Left hindlimb (tissue), 1 donor: ENCODE results near the gene MUSK.
"Not testable (repeated sequence)": the region's sequence is repeated elsewhere in the genome, so short reads cannot be mapped to it uniquely, and the experiment has no call there.

Source experiments
- DNase-seq: peaks from one replicate; pipeline ENCODE4 v3.0.0-alpha.2; 2018

MUSK gene

DNA sequence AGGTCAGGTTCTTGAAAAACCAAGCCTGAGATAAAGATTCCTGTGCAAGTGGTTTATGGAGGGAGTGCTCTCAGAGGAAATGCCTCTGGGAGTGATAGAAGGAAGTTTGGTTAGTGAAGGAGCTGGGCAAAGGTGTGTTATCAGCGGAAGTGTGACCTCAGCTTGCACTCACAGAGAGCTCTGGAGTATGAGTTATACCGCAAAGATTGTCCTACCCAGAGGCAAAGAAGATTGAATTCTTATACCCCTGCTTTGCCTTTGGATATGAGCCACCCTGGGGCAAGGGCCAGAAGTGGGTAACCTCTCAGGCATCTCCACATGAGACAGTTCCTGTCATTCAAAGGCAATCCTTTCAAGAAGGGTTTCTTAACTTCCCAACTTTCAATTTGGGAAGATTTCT lies 145.6 kb downstream of the MUSK start:
- DNase-seq, result no peak

DNA sequence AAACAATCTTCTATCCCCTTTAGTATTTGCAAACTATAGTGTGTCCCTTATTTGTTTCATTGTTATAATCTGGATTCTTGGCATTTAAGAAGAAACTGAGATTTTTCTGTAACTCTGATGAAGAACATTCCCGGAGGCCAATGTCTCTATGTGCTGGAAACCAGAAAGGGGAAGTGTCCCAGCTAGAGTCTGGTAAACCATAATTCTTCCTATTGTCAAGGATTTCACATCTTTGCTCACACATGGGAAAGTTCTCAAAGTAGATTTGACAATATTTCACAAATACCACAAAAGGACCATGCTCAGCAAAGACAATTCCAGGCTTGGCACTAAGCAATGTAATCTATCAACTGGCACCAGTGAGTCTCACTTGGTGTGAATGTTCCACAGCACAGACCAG lies 146.8 kb downstream of the MUSK start:
- no peak for DNase-seq

DNA sequence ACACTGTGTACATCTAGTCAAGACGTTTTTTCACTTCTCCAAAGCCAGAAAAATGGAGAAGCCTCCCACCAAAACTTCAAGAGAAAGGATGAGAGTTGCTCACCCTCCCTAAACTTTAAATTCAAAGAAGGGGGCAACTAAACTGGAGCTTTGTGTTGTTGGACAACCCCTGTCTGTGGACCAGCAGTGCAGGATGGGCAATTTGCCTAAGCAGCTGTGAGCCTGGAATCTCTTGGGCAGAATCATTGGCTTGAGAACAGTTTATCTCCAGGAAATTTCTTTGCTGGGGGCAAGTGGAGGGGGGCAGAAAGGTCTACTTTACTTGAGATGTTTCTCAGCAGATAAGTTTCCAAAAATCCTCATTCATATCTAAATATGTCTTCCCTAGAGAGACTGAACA lies 151.8 kb downstream of the MUSK start:
- DNase-seq, result no peak

DNA sequence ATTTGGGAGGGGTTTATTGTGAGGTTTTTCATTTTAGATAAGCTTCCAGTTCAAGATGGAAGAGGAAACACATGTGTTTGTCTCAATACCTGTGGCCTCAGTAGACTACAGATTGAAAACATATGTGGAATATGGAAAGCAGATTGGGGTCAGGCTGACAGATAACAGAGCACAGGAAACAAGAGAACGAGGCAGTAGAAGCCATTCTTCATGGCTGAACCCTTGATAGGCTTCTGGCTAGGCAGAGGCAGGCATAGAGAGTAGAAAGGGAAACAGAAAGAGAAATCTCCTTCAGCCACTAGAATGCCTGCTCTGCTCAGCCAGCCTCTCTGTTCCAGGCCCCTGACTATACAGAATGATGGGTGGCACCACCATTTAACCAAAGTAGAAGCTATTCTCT lies 152.5 kb downstream of the MUSK start:
- no peak for DNase-seq

DNA sequence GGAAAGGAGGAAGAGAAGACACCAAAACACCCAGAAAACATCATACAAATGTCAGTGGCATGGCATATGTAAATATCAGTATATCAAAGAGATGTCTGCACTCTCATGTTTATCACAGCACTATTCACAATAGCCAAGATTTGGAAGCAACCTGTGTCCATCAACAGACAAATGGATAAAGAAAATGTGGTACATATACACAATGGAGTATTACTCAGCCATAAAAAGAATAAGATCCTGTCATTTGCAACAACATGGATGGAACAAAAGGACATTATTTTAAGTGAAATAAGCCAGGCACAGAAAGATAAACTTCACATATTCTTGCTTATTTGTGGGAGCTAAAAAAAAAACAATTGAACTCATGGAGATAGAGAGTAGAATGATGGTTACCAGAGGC lies 156.5 kb downstream of the MUSK start:
- DNase-seq, result not testable (repeated sequence)

DNA sequence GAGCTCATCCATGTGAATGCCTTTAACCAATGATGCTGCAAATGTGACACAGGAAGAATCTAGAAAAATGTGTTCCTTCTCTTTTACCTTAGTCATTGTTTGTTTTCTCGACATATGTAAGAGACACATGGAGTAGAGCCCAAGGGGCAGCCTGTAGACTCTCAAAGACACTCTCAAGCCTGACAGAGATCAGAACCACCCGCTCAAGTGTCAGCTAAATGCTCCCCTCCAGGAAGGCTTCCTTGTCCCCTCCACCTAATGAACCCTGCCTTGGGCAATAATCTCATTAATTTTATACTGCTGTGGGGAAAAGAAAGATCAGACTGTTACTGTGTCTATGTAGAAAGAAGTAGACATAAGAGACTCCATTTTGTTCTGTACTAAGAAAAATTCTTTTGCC lies 157.4 kb downstream of the MUSK start:
- no peak for DNase-seq

DNA sequence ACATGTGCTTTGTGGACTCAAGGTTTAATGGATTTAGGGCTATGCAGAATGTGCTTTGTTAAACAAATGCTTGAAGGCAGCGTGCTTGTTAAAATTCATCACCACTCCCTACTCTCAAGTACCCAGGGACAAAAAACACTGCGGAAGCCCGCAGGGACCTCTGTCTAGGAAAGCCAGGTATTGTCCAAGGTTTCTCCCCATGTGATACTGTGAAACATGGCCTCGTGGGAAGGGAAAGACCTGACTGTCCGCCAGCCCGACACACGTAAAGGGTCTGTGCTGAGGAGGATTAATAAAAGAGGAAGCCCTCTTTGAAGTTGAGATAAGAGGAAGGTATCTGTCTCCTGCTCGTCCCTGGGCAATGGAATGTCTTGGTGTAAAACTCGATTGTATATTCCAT lies 157.8 kb downstream of the MUSK start:
- not testable (repeated sequence) for DNase-seq

DNA sequence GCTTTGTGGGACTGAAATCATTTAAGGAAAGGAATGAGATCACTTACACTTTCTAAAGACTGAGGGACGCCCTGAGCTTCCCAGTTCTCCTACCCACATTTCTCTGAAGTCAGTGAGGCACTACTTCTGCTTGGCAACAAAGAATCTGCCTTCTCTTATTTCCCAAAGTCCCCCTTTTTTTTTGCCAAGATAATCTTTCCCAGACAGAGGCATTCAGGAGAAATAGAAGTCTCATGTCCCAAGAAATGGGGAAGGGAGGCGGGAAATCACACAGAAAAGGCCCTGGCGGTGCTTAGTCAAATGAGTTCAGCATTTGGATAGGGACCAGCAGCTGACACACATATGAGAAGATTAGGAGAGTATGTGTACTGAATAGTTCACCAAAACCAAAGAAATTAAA lies 159.7 kb downstream of the MUSK start:
- DNase-seq, result peak; percentile 81

DNA sequence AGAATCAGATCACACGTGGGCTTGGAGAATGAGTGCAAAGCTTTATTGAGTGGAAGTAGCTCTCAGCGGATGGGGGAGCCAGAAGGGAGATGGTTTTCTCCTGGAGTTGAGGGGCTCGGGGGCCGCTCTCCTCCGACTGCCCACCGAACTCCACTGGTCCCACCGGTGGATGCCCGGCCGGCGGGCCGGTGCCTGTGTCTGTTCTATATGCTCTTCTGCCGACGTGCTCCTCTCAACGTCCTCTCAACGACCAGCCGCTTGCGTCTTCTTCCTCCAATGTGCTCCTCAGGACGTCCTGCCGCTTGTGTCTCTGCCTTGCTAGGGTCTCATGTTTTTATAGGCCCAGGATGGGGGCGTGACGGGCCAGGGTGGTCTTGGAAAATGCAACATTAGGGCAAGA lies 161.9 kb downstream of the MUSK start:
- DNase-seq, result no peak

DNA sequence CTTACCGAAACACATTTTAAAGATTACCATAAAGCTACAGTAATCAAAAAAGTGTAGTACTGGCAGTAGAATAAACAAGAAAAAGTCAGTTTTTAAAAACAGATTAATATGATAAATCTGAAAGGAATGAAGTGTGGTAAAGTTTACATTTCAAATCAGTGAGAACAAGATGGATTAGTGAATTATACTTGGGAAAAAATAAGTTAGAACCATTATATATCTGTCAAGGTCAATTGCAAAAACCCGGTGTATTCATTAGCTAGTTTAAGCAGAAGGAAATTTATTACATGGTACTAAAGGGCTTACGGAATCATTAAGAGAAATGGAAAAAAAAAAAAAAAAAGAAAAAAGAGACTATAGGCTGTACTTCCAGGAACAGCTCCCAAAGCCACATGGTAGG lies 164.3 kb downstream of the MUSK start:
- no peak for DNase-seq

DNA sequence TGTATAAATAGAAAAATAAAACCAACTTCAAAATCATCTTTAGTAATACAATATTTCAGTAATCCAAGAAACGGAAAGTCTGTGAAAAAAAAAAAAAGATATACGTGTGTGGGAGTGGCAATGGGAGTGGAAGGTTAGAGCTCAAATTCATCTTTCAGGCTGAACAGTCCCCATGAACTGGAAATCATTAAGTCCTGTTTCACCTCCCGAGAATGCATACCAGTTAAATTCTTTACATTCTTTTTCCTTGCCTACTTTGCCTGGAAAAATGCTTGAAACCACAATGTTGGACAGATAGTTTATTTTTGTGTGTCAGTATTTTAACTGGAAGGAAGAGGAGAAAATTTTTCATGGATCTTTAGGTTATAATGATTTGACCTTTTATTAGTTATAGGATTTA lies 166.8 kb downstream of the MUSK start:
- no peak for DNase-seq

DNA sequence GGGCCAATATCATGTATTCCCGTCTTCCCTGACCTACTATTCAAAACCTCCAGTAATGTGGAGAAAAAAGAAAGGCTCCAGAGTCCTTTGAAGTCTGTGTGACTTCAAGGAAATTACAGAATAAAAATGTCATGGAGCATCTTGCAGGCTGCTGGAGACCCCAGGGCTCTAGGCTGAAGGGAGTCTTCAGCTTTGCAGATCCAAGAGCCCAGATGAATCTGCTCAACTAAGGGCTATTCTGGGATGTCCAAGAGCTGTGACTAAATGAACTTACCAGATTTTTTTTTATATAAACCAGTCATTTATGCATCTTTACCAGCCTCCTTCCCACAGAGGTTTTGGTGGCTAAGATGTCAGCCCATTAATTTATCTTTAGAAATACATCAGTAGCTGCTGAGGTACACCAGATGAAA lies 167.3 kb downstream of the MUSK start:
- DNase-seq, result no peak

DNA sequence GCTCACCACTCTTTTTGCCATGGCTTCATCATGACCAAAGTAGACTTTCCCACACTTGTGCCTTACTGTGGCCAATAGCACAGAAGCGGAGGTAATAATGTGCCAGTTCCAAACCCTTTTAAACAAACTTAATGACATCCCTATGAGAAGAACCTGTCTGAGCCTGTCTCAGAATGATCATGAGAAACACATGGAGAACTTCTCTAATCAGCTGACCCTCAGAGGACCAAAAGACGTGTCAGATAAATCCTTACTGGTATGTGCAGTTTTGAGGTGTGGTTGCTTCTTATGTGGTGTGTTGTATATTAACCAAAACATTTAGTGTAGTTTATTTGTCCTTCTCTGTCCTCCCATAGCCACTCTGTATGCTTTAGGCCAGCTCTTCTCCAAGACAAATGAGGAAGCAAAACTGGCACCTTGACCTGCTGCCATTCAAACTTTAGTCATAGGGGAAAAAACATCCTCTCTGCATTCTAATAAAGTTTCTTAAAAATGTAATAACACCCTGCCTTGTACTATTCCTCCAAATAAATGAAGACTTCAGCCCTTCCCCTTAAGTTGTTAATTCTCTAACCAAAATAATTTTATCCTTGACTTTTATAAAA lies 168.9 kb downstream of the MUSK start:
- no peak for DNase-seq

DNA sequence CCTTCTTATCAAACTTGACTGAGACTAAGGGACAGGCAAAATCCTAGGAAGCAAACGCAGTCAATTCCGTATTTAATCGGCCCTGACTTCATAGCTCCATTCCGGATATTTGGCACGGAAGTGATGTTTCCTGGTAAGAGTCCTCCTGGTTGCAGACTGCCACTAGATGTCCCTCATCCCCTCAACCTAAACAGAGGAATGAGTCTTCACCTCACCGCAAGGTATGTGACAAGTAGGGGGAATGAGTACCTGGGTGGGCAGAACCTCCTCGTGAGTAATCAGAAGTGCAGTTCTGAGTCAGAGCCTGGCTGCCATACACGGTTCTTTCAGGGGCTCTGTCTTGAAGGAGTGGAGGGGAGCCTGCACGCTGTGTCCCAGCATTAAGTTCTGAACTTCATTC lies 173.6 kb downstream of the MUSK start:
- no peak for DNase-seq

DNA sequence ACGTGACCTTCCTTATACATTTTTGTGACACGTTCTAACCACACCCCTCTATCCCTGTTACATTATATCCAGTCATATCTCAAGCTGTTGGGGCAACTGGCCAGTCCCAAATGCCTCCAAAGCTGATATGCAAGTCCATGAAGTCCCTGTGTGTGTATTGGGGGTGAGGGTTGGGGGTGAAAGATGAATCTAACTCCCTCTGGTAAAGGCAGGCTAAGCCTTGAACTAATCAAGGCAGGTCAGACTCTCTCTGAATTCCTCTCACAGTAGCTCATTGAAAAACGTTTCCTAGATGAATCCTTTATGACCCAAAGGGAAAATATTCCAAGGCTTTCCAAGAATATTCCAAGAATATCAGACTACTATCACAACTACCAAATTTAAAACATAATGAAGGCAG lies 174.4 kb downstream of the MUSK start:
- no peak for DNase-seq

DNA sequence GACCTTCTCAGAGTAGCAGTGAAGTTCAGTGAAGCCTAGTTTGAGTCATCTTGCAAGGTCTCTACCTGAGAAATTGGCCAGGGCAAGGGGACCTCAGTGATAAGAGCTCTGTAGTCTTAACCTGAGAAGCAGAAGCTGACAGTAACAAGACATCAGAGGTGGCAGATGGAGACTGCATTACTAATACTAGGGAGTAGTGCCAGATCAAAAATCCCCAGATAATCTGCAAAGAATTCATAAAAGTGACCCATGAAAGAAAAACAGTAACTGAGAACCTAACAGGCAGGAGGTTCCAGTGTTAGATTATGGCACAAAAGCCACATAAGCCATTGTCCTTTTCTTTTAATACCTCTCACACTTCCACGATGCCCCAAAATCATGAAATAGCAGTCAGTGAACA lies 175.5 kb downstream of the MUSK start:
- DNase-seq, result no peak

DNA sequence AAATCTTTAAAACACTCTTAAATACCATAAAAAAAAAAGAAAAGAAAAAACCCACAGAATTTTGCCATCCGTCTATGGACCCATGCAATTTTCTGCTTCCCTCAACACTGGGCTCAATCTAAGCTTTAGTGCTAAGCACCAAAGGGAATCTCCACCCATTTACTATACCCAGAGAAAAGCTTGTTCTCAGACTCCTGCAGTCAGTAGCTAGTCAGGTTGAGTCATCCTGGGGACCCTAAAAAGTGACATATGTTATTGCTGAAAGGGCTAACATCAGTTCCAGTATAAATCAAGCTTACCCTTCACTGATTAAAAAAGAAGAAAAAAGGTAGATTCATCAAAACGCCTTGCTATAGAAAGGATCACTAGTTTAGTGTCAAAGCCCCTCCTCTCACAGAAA lies 177.6 kb downstream of the MUSK start:
- no peak for DNase-seq

DNA sequence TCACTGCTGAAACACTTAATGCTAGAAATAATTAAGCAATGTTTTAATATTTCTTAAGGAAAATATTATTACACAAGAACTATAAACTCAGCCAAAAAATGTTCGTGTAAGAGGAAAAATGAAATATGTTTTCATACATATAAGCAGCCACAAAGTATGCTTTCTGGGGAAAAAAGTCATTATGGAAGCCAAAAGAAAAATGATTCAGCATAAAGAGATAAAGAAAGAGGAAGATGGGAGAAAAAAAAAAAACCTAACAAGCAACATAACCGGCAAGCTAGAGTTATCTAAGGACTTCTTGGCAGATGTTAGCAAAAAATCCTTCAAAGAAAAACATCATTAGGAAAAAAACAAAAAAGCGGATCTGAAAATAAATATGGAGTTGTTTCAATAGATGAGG lies 179.1 kb downstream of the MUSK start:
- DNase-seq, result no peak

DNA sequence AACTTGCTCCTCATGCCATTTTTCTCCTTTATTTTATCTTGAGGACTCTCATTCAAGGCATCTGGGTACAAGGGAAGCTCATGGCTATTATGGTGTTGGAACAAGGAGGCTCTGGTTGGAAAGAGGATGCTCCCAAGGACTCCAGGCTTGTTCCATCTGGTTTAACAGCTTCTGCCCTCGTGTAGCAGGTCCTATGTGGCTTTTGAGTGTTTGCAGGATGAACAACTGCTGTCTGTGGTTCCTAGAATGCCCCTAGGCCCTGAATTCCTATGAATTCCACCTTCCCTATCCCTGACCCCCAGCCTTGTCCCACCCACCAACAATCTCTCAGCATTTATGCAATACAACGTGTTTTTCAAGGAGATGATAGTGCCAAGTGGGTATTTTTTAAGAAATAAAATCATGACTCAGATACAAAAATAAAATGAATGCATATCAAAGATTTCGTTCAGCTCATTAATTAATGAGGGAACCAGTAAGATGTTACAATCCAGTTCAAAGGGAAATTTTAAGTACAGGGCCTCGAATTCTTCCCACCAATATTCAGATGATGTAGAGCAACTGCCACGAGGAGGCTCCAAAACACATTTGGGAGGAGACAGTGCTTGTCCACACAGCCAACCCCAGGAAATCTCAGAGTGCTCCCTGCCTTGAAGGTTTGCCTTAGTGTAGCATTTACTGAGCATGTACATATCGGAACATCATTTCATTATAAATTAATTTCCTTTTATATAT lies 182.0 kb downstream of the MUSK start:
- DNase-seq, result no peak
